ENCODE data around the gene WRNIP1.

DNA sequence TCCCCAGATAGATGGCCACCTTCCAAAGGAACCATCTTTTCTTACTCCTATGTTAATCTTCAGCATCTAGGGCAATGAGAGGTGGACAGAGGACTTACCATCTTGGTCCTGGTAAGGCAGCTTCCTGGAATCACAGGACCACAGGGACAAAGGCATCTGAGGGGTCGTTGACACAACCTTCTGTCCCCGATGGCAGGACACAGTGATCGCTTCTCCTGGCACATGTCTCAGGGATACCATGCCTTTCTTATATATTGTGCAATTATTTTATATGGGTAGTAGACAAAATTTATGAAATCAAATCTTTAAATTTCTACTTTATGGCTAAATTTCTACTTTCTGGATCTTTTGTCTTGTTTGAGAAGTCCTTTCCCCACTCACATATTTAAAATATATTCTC lies 56.4 kb downstream of the WRNIP1 start:
- no peak for TF ChIP-seq POLR2A (IDR thresholded peaks at IDR 0.05; ENCODE audit: low read depth, low read length)
- no peak for TF ChIP-seq RAD21 (IDR thresholded peaks at IDR 0.05; ENCODE audit: insufficient read depth, low read depth, low read length)
- TF ChIP-seq, protein P1, sequence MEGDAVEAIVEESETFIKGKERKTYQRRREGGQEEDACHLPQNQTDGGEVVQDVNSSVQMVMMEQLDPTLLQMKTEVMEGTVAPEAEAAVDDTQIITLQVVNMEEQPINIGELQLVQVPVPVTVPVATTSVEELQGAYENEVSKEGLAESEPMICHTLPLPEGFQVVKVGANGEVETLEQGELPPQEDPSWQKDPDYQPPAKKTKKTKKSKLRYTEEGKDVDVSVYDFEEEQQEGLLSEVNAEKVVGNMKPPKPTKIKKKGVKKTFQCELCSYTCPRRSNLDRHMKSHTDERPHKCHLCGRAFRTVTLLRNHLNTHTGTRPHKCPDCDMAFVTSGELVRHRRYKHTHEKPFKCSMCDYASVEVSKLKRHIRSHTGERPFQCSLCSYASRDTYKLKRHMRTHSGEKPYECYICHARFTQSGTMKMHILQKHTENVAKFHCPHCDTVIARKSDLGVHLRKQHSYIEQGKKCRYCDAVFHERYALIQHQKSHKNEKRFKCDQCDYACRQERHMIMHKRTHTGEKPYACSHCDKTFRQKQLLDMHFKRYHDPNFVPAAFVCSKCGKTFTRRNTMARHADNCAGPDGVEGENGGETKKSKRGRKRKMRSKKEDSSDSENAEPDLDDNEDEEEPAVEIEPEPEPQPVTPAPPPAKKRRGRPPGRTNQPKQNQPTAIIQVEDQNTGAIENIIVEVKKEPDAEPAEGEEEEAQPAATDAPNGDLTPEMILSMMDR (IDR thresholded peaks at IDR 0.05 in 2 of 3, conservative IDR thresholded peaks at IDR 0.05 in 1 of 3; ENCODE audit: control insufficient read depth in 2 of 3, extremely low read depth in 1 of 3, insufficient read depth in 1 of 3, low read depth in 3 of 3, low read length in 3 of 3), result no peak
- no peak for TF ChIP-seq RCOR1 (conservative IDR thresholded peaks at IDR 0.05; ENCODE audit: low read depth, low read length)
- TF ChIP-seq TAF1 (IDR thresholded peaks at IDR 0.05; ENCODE audit: borderline replicate concordance, low read depth, low read length), result no peak

Data from GM12878 (cell line).